CD4-positive, alpha-beta T cell treated with Interleukin-17A for 4 hours (primary cell): Measurements from ENCODE around the gene ZBED3.

Source experiments
- DNase-seq: peaks from one replicate; pipeline ENCODE4 v3.0.0-alpha.2; 2020; ENCODE audit warnings: mixed read lengths

Gene ZBED3

GRCh38 chr5:77076961-77077828, 9.9 kb downstream of the ZBED3 start:
- DNase-seq = peak; percentile 63

- no peak for DNase-seq
Measured at GRCh38 chr5:77074745-77075144, 12.3 kb downstream of the ZBED3 start.

- DNase-seq = no peak
Measured at GRCh38 chr5:77073667-77074066, 13.4 kb downstream of the ZBED3 start.

- DNase-seq = no peak
Measured at GRCh38 chr5:77066823-77067442, 20.2 kb downstream of the ZBED3 start.

- DNase-seq = no peak
Measured at GRCh38 chr5:77066184-77066583, 20.9 kb downstream of the ZBED3 start.

- no peak for DNase-seq
Measured at GRCh38 chr5:77065256-77065655, 21.8 kb downstream of the ZBED3 start.

- no peak for DNase-seq
Measured at GRCh38 chr5:77064040-77064439, 23.0 kb downstream of the ZBED3 start.

GRCh38 chr5:77046416-77047073, 40.5 kb downstream of the ZBED3 start:
- no peak for DNase-seq

GRCh38 chr5:77035950-77036349, 51.1 kb downstream of the ZBED3 start:
- no peak for DNase-seq

- DNase-seq = no peak
Measured at GRCh38 chr5:77033338-77033737, 53.7 kb downstream of the ZBED3 start.

- no peak for DNase-seq
Measured at GRCh38 chr5:77032635-77033034, 54.5 kb downstream of the ZBED3 start.

- no peak for DNase-seq
Measured at GRCh38 chr5:77031891-77032290, 55.2 kb downstream of the ZBED3 start.

- DNase-seq = peak; percentile 93
Measured at GRCh38 chr5:77030097-77031071, 56.7 kb downstream of the ZBED3 start, which contains the start of gene AGGF1. AGGF1 (plus strand) TSS chr5:77030404; CDS start chr5:77030767, 363 bp downstream.

- DNase-seq = no peak
Measured at GRCh38 chr5:77029376-77029885, 57.7 kb downstream of the ZBED3 start.

GRCh38 chr5:77028631-77029375, 58.3 kb downstream of the ZBED3 start:
- no peak for DNase-seq

- no peak for DNase-seq
Measured at GRCh38 chr5:77024490-77024889, 62.6 kb downstream of the ZBED3 start.

GRCh38 chr5:77022511-77023417, 64.3 kb downstream of the ZBED3 start:
- DNase-seq = no peak
